HL-60 (cell line): ENCODE measurements around the gene OSBPL6.

ENCODE experiments used
- CTCF ChIP-seq: IDR thresholded peaks from one replicate; pipeline ENCODE4 v1.5.1; 2011; ENCODE audit warnings: low read length, control low read depth, inconsistent platforms; ENCODE audit not compliant: insufficient read depth
- GABPA ChIP-seq: IDR thresholded peaks from 2 replicates; pipeline ENCODE4 v1.6.1; 2012; ENCODE audit warnings: low read depth
- REST ChIP-seq: IDR thresholded peaks from 2 replicates; pipeline ENCODE4 v1.6.1; 2012; ENCODE audit warnings: low read depth; ENCODE audit not compliant: insufficient replicate concordance

- TF ChIP-seq CTCF (no peak), REST (no peak), GABPA (no peak)
Measured at GRCh38 chr2:178436662-178437061, 242.3 kb downstream of the OSBPL6 start.
